Thoracic aorta (tissue), 2 donors: ENCODE data around the gene PLSCR3. TPM values are rescaled to one million over a fixed set of nuclear protein-coding genes. Genes with fewer than 3 reads are reported as not detected.

Experiments
- ATAC-seq: fragments of 150-250 bp; one replicate; pipeline ENCODE4 v1.8.0; 2017; ENCODE audit warnings: low read depth; ENCODE audit not compliant: insufficient number of reproducible peaks, low FRiP score
- DNase-seq: peaks from one replicate; pipeline ENCODE4 v3.0.0-alpha.2; 2020; ENCODE audit warnings: low spot score
- H3K27ac ChIP-seq, 2 donors: fragments of 200-600 bp; sonication (generic); 1 replicate in 1 of 2; 2 replicates in 1 of 2; pipeline ENCODE4 v1.5.1; 2016; ENCODE audit warnings: mild to moderate bottlenecking in 2 of 2, moderate library complexity in 2 of 2
- H3K27me3 ChIP-seq: fragments of 200-600 bp; sonication (generic); replicated peaks from 2 replicates; pipeline ENCODE4 v1.6.0; 2016; ENCODE audit warnings: mild to moderate bottlenecking; ENCODE audit not compliant: insufficient read depth
- H3K36me3 ChIP-seq: fragments of 200-600 bp; sonication (generic); one replicate; pipeline ENCODE4 v1.5.1; 2016
- H3K4me1 ChIP-seq, 2 donors: fragments of 200-600 bp; sonication (generic); 1 replicate in 1 of 2; 2 replicates in 1 of 2; pipeline versions ENCODE4 v1.5.1 to v1.6.0; 2016; ENCODE audit warnings: low read depth in 2 of 2, mild to moderate bottlenecking in 1 of 2; ENCODE audit not compliant: control insufficient read depth in 1 of 2
- H3K4me3 ChIP-seq: fragments of 200-600 bp; sonication (generic); 2 replicates; pipeline ENCODE4 v1.5.1; 2016; ENCODE audit warnings: mild to moderate bottlenecking
- H3K9me3 ChIP-seq: fragments of 200-600 bp; sonication (generic); 2 replicates; pipeline ENCODE4 v1.5.1; 2016
- CTCF ChIP-seq: fragments of 200-600 bp; sonication (generic); IDR thresholded peaks from one replicate; pipeline ENCODE4 v1.5.1; 2019; ENCODE audit warnings: antibody characterized with exemption
- total RNA-seq, 2 donors: library from RNA; depleted of rRNA; stranded (reverse); fragments of >200 nt; gene quantifications; one replicate each; pipeline versions ENCODE4 v1.1.0 to v1.2.3, GENCODE V29; 2016

Gene PLSCR3
- total RNA-seq, 2 donors from 2014 or later: 31.0 to 49.4 TPM

DNA sequence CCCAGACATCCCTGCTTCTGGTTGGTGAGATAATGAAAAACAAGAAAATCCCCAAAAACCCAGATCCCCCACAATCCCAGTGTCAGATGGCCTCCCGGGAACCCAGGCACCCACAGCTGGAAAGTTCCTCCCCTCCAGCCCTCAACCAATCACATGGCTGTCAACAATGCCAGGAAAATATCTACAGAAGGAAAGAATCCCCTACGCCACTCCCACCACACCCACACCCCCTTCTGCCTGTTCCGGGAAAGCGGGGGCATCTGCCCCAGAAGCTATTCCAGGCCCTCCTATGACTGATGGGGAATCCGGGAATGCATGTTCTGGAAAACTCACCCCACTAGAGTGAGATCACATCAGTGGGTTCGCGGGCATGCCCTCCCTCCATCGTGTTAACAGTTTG is 37.6 kb downstream of the PLSCR3 start:
- H3K9me3 ChIP-seq: no peaks in the 10 kb centered on the region
- DNase-seq: no peak
- no peaks in the 10 kb centered on the region for H3K36me3 ChIP-seq
- H3K27ac ChIP-seq: no peak overlapping the region
- H3K4me3 ChIP-seq: no peak overlapping the region
- H3K4me1 ChIP-seq: peaks cover 16 to 29% of the 10 kb centered on the region in 2 donors
- no peaks in the 10 kb centered on the region for H3K27me3 ChIP-seq
- no peak for TF ChIP-seq CTCF
- no peak for ATAC-seq

- H3K27ac ChIP-seq: no peak overlapping the region
- ATAC-seq: no peak
These were observed 38.2 kb downstream of the PLSCR3 start for GRCh38 chr17:7356072-7356549.

DNA sequence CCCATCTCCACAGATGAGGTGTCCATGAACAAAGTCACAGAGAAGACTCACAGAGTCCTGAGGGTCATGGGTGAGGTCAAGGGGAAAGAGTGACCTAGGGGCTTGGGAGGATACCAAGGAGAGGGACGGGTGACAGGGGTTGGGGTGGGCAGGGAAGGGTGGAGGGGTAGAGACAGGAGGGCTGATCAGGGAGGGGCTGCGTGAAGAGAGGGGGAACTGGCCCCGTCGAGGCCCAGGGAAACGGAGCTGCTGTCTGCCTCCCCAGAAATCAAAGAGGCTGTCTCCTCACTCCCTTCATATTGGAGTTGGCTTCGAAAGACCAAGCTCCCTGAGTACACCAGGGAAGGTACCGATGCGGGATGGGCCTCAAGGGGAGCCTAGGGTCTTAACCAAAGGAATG is 38.8 kb downstream of the PLSCR3 start:
- Histone ChIP-seq H3K4me3 (no peak overlapping the region), H3K9me3 (no peaks in the 10 kb centered on the region), H3K27me3 (no peaks in the 10 kb centered on the region), H3K4me1 (peaks cover 16 to 29% of the 10 kb centered on the region in 2 donors), H3K36me3 (no peaks in the 10 kb centered on the region), H3K27ac (no peak overlapping the region)
- no peak for TF ChIP-seq CTCF
- no peak for ATAC-seq
- no peak for DNase-seq

More at GRCh38 chr17:7356072-7356549, 38.2 kb downstream of the PLSCR3 start:
- Histone ChIP-seq H3K27me3 (no peaks in the 10 kb centered on the region), H3K4me3 (no peak overlapping the region), H3K4me1 (peaks cover 16 to 29% of the 10 kb centered on the region in 2 donors), H3K36me3 (no peaks in the 10 kb centered on the region), H3K9me3 (no peaks in the 10 kb centered on the region)
- TF ChIP-seq CTCF: peak; percentile 82
- DNase-seq: no peak

DNA sequence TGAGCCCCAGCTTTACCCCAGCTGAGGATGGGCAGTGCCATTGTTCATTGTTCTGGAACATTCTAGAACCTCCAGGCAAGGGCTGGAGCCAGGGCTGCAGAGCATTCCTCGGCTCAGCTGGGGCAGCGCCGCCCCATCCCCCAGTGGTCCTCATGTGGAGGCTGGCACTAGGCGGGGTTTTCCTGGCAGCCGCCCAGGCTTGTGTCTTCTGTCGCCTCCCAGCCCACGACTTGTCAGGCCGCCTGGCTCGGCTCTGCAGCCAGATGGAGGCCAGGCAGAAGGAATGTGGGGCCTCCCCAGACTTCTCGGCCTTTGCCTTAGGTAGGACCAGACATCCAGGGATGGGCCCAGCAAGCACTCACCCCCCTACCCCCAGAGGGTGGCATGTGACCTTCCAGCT is 39.3 kb downstream of the PLSCR3 start, which contains the start of gene TMEM95:
Gene TMEM95 (plus strand): TSS at position 104 of the 400 bp plus-strand sequence. CDS start 49 bp downstream, at position 153.
- H3K27me3 ChIP-seq: no peaks in the 10 kb centered on the region
- DNase-seq: no peak
- H3K9me3 ChIP-seq: no peaks in the 10 kb centered on the region
- peaks cover 16 to 29% of the 10 kb centered on the region in 2 donors for H3K4me1 ChIP-seq
- no peaks in the 10 kb centered on the region for H3K36me3 ChIP-seq
- ATAC-seq: no peak
- no peak for TF ChIP-seq CTCF
- no peak within 1 kb of the TSS for H3K27ac ChIP-seq
- H3K4me3 ChIP-seq: peak within 1 kb of the TSS; percentile 16

GRCh38 chr17:7354262-7354843 is 40.0 kb downstream of the PLSCR3 start:
- no peak overlapping the region for H3K4me3 ChIP-seq
- H3K9me3 ChIP-seq: no peaks in the 10 kb centered on the region
- DNase-seq (no peak), ATAC-seq (no peak)
- TF ChIP-seq CTCF: no peak
- no peak overlapping the region for H3K27ac ChIP-seq
- no peaks in the 10 kb centered on the region for H3K36me3 ChIP-seq
- H3K27me3 ChIP-seq: no peaks in the 10 kb centered on the region
- peaks cover 21 to 36% of the 10 kb centered on the region in 2 donors for H3K4me1 ChIP-seq
